Activated T-cell treated with anti-CD3 and anti-CD28 coated beads, Interleukin-2, amount 50 U/mL, for 72 hours (primary cell): ENCODE data around the gene ECT2. TPM values are rescaled to one million over a fixed set of nuclear protein-coding genes. Genes with fewer than 3 reads are reported as not detected.
A peak's percentile ranks its signal among the peaks of the same experiment; 100 is the strongest.
"Not testable (repeated sequence)": the region's sequence is repeated elsewhere in the genome, so short reads cannot be mapped to it uniquely, and the experiment has no call there.

Experiments used
- ATAC-seq, 2 donors: fragments of 150-1000 bp; cut with Tn5 transposase; replicated peaks in 1 of 2; 2 replicates each; pipeline ENCODE4 v1.10.0; 2021; ENCODE audit warnings: moderate library complexity in 2 of 2, mild to moderate bottlenecking in 1 of 2
- DNase-seq, 2 donors: peaks; one replicate each; pipeline ENCODE4 v3.0.0; 2021 to 2022; ENCODE audit warnings: mixed read lengths in 1 of 2
- H3K27ac Mint-ChIP-seq: one replicate; pipeline ENCODE4 v1.8.0; 2022; ENCODE audit warnings: mild to moderate bottlenecking, moderate library complexity, mixed read lengths
- H3K27me3 Mint-ChIP-seq: one replicate; pipeline ENCODE4 v1.8.0; 2022; ENCODE audit warnings: low read depth, mixed read lengths
- H3K36me3 Mint-ChIP-seq, 2 donors: one replicate each; pipeline ENCODE4 v1.8.0; 2022; ENCODE audit warnings: mixed read lengths in 2 of 2, mild to moderate bottlenecking in 1 of 2; ENCODE audit not compliant: insufficient read depth in 2 of 2
- H3K4me1 Mint-ChIP-seq: one replicate; pipeline ENCODE4 v1.8.0; 2022; ENCODE audit warnings: low read depth, mixed read lengths
- H3K4me3 Mint-ChIP-seq, 2 donors: one replicate each; pipeline ENCODE4 v1.8.0; 2022; ENCODE audit warnings: mild to moderate bottlenecking in 2 of 2, mixed read lengths in 2 of 2, moderate library complexity in 2 of 2
- H3K9me3 Mint-ChIP-seq, 2 donors: one replicate each; pipeline ENCODE4 v1.8.0; 2022; ENCODE audit warnings: mixed read lengths in 2 of 2
- total RNA-seq, 2 donors: library from RNA; stranded (reverse); gene quantifications; one replicate each; pipeline ENCODE4 v1.2.3, GENCODE V29; 2022

The ECT2 gene, protein sequence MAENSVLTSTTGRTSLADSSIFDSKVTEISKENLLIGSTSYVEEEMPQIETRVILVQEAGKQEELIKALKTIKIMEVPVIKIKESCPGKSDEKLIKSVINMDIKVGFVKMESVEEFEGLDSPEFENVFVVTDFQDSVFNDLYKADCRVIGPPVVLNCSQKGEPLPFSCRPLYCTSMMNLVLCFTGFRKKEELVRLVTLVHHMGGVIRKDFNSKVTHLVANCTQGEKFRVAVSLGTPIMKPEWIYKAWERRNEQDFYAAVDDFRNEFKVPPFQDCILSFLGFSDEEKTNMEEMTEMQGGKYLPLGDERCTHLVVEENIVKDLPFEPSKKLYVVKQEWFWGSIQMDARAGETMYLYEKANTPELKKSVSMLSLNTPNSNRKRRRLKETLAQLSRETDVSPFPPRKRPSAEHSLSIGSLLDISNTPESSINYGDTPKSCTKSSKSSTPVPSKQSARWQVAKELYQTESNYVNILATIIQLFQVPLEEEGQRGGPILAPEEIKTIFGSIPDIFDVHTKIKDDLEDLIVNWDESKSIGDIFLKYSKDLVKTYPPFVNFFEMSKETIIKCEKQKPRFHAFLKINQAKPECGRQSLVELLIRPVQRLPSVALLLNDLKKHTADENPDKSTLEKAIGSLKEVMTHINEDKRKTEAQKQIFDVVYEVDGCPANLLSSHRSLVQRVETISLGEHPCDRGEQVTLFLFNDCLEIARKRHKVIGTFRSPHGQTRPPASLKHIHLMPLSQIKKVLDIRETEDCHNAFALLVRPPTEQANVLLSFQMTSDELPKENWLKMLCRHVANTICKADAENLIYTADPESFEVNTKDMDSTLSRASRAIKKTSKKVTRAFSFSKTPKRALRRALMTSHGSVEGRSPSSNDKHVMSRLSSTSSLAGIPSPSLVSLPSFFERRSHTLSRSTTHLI
- total RNA-seq = 10 to 100 TPM; 46.3 to 58.6 TPM

DNA sequence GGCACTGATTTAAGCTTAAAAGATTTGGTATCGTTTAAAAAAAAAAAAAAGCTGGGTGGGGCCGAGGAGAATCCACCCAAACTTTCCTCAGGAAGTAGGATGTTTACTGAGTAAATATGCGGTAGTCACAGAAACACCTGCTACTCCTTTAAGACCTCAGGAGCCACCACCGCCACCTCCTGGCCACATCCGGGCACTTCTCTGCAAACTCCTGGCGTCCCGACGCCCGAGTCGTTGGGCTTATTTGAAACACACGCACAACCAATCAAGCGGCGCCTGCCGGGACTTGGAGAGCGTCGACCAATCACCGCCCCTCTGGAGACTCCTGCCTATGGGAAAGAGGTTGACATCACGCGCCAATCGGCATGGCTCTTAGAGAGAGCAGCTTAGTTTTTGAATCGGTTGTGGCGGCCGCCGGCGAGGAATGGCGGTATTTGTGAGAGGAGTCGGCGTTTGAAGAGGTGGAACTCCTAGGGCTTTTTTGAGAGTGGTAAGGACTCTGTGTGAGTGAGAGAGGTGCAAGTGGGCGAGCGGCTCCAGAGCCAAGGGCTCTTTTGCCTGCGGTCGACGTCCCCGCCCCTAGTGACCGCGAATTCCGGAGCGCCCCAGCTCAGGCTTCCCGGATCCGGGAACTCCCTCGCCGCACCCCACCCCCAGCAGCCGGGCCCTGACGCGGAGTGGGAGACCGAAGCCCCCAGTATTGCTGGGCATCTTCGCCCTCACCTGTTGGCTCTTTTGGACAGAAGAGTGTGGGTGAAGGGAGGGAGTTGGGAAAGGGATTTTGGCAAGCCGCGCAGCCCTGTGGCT lies at the start of gene ECT2:
ECT2 (plus strand) TSS at position 359 of the 807 bp plus-strand sequence. CDS start 3,805 bp downstream, outside the sequence.
- Mint-ChIP-seq H3K4me1 (peaks cover 26% of the 10 kb centered on the region), H3K27ac (peak within 1 kb of the TSS; percentile 93), H3K27me3 (no peaks in the 10 kb centered on the region), H3K4me3 (peak within 1 kb of the TSS; percentile 92 to 97), H3K36me3 (peaks cover 7 to 22% of the 10 kb centered on the region in 2 donors), H3K9me3 (no peaks in the 10 kb centered on the region)
- peak; percentile 99 to 100 for ATAC-seq
- DNase-seq = peak; percentile 95 to 98

DNA sequence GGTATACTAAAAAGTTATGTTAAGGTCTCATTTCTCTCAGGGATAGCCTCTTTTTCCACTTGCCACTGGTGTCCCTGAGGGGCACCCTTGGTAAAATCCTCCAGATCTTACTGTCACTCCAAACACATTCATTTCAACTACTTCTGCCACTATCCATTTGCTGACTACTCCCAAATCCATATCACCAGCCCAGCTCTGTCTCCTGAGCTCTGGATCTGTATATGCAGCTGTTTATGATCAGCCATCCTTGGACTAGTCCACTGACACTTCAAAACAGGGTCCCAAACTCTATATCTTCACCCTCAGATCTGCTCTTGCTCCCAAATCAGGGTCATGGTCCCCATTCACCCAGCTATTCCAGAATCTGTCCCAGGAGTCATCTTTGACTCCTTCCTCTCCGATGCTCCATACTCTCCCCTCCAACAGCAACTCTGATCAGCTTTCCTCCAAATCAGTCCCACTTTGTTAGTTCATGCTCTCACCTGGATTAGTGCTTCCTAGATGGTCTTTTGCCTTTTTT lies 49.5 kb upstream of the ECT2 start:
- no peaks in the 10 kb centered on the region for H3K9me3 Mint-ChIP-seq
- H3K27ac Mint-ChIP-seq = peak overlapping the region; percentile 14
- DNase-seq = no peak
- no peak overlapping the region for H3K4me3 Mint-ChIP-seq
- no peaks in the 10 kb centered on the region for H3K36me3 Mint-ChIP-seq
- no peaks in the 10 kb centered on the region for H3K27me3 Mint-ChIP-seq
- no peaks in the 10 kb centered on the region for H3K4me1 Mint-ChIP-seq
- ATAC-seq = no peak

GRCh38 chr3:172701751-172702150 lies 48.8 kb upstream of the ECT2 start:
- no peaks in the 10 kb centered on the region for H3K4me1 Mint-ChIP-seq
- H3K4me3 Mint-ChIP-seq = no peak overlapping the region
- H3K27ac Mint-ChIP-seq = no peak overlapping the region
- DNase-seq = no peak
- ATAC-seq = no peak
- H3K36me3 Mint-ChIP-seq = no peaks in the 10 kb centered on the region
- no peaks in the 10 kb centered on the region for H3K27me3 Mint-ChIP-seq
- no peaks in the 10 kb centered on the region for H3K9me3 Mint-ChIP-seq

DNA sequence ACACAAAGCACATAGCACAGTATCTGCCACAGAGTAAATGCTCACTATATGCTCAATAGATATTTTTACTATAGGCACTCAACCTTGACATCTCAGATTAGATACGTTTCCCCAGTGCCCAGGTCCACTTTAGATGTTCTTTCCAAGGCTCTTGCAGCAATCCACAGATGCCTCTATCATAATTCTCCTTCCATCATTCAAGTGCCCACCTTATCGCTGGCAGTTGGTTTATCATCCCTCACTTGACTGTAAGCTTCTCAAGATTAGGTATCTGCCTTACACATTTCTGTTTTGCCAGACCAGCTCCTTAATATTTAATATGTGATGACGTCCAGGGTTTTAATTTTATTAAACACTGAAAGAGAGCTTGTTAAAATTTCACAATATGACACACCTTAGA lies 48.3 kb upstream of the ECT2 start:
- no peaks in the 10 kb centered on the region for H3K36me3 Mint-ChIP-seq
- no peak overlapping the region for H3K4me3 Mint-ChIP-seq
- DNase-seq = no peak
- no peaks in the 10 kb centered on the region for H3K9me3 Mint-ChIP-seq
- H3K27ac Mint-ChIP-seq = no peak overlapping the region
- no peaks in the 10 kb centered on the region for H3K27me3 Mint-ChIP-seq
- ATAC-seq = no peak
- no peaks in the 10 kb centered on the region for H3K4me1 Mint-ChIP-seq

DNA sequence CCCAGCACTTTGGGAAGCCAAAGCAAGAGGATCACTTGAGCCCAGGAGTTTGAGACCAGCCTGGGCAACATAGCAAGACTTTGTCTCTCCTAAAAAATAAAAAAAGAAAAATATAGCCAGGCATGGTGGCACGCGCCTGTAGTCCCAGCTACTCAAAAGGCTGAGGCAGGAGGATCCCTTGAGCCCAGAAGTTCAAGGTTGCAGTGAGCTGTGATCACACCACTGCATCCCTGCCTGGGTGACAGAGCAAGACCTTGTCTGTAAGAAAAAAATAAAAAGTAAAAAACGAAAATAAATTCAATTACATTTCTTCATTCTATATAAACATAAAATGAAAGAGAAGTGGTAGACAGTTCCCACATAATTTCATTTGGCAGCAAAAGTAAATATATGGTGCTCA lies 47.8 kb upstream of the ECT2 start:
- not testable (repeated sequence) for H3K4me1 Mint-ChIP-seq, H3K27me3 Mint-ChIP-seq, H3K9me3 Mint-ChIP-seq, ATAC-seq, H3K4me3 Mint-ChIP-seq, DNase-seq, H3K27ac Mint-ChIP-seq, H3K36me3 Mint-ChIP-seq

GRCh38 chr3:172704001-172704400 lies 46.5 kb upstream of the ECT2 start:
- Mint-ChIP-seq H3K4me3 (no peak overlapping the region), H3K27me3 (no peaks in the 10 kb centered on the region), H3K36me3 (no peaks in the 10 kb centered on the region), H3K9me3 (no peaks in the 10 kb centered on the region), H3K4me1 (peaks cover under 1% of the 10 kb centered on the region), H3K27ac (no peak overlapping the region)
- ATAC-seq (no peak), DNase-seq (no peak)

GRCh38 chr3:172705170-172705569 lies 45.4 kb upstream of the ECT2 start:
- Mint-ChIP-seq H3K4me3 (no peak overlapping the region), H3K27me3 (no peaks in the 10 kb centered on the region), H3K9me3 (no peaks in the 10 kb centered on the region), H3K4me1 (peaks cover 12% of the 10 kb centered on the region), H3K27ac (no peak overlapping the region), H3K36me3 (no peaks in the 10 kb centered on the region)
- ATAC-seq (no peak), DNase-seq (no peak)

DNA sequence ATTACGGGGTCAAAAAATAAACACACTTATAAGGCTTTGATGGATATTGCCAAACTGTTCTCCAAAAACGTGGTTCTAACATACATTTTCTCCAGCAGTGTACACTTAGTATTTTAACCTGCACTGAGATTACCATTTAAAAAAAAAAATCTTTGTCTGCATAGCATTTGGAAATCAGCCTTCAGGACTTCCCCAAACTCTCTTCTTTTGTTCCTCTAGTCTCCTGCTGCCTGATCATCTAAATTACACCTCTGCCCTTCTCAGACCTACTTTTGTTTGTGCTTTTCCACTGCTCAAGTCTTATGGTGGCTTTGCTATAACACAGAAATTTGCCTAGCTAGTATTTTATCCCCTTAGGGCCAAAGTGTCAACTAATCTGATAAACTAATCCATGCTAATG lies 43.5 kb upstream of the ECT2 start:
- Mint-ChIP-seq H3K36me3 (peaks cover 0 to 2% of the 10 kb centered on the region in 2 donors), H3K27ac (no peak overlapping the region), H3K27me3 (no peaks in the 10 kb centered on the region), H3K9me3 (no peaks in the 10 kb centered on the region), H3K4me3 (no peak overlapping the region), H3K4me1 (peaks cover 20% of the 10 kb centered on the region)
- DNase-seq = no peak
- ATAC-seq = no peak

GRCh38 chr3:172707967-172708366 lies 42.6 kb upstream of the ECT2 start:
- Mint-ChIP-seq H3K4me1 (peaks cover 20% of the 10 kb centered on the region), H3K9me3 (no peaks in the 10 kb centered on the region), H3K27me3 (no peaks in the 10 kb centered on the region), H3K4me3 (no peak overlapping the region), H3K36me3 (peaks cover 0 to 2% of the 10 kb centered on the region in 2 donors), H3K27ac (no peak overlapping the region)
- ATAC-seq (no peak), DNase-seq (no peak)

DNA sequence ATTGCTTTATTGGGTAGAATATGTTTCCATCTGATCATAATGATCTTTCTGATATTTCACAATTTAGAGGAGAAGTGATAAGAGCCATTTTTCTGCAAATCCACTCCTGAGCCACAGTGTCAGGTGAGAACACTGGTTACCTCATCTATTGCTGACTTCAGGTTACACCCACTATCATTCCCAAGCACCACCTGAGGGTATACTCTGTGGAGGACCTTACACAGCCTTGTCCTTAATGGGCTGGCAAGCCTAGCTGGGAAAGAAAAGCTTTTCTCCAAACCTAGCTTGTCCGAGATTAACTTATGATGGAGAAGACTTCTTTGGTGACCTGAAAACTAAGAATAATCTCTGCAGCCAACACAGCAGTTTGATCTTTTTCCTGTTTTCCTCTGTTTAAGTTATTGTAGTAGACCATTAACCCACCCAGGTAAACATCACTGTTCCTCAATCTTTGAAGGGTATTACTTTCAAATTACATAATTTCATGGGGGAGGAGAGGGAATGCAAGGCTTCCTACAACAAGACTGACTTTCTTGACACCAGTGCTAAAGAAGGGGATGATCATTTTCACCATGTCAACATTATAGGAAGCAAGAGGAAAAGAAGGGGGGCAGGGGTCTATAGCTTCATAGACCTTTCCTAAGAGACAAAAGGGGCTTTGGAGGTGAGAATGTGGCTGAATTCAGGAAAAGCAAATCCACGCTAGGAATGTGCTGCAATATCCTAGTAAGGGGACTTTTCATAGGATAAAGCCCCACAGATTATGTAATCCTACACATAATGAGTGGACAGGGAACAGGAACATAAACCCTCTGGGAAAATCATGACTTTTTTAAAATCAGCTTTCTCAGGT lies 41.4 kb upstream of the ECT2 start:
- peaks cover 20% of the 10 kb centered on the region for H3K4me1 Mint-ChIP-seq
- H3K27me3 Mint-ChIP-seq = no peaks in the 10 kb centered on the region
- peaks cover 0 to 2% of the 10 kb centered on the region in 2 donors for H3K36me3 Mint-ChIP-seq
- DNase-seq = no peak
- peak overlapping the region; percentile 91 to 93 for H3K4me3 Mint-ChIP-seq
- no peak overlapping the region for H3K27ac Mint-ChIP-seq
- H3K9me3 Mint-ChIP-seq = no peaks in the 10 kb centered on the region
- ATAC-seq = no peak

DNA sequence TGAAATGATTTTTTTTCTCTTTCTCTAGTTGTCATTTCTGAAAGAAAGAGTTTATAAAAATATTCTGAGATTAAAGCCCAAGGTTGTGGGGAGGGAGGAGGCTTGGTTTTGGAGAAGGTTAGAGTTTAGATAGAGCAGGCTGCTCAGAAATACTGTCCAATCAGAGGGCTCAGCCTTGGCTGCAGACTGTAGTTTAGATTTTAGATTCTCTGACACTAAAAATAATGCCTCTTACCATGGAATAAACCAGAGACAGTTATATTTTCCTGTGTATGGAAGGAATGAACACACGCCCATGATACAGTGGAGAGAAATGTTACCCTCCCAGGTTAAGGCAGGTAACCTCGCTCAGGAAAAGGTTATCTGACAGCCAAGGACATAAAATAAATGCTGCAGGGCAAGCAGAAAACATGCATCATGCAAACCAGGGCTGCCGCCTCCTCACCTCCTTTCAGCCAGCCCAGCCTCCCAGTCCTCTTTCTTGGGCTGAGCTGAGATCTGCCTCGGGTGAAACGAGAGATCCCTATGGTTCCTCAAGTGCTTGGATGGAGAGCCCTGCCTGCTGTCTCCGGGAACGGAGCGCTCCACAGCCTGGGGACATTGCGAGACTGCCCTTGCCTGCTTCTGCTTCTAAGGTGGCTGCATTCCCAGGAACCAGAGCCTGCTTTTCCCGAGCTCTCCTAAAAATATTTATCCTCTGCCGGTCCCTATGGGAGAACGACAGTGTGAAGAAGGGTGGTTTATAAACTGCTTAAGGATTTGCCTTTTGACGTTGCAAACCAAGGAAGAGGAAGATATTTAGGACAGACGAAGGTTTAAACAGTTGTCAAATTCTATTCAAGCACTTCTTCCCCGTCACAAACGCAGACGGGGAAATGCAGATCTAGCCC lies 40.5 kb upstream of the ECT2 start:
- peak overlapping the region; percentile 91 to 93 for H3K4me3 Mint-ChIP-seq
- peak; percentile 9 to 21 for DNase-seq
- peaks cover 0 to 2% of the 10 kb centered on the region in 2 donors for H3K36me3 Mint-ChIP-seq
- ATAC-seq = no peak
- H3K4me1 Mint-ChIP-seq = peaks cover 20% of the 10 kb centered on the region
- no peaks in the 10 kb centered on the region for H3K9me3 Mint-ChIP-seq
- H3K27me3 Mint-ChIP-seq = no peaks in the 10 kb centered on the region
- H3K27ac Mint-ChIP-seq = peak overlapping the region; percentile 62
